HG03139 (cell line): ENCODE measurements around the gene LSM14A.

Source experiments
- ATAC-seq: cut with Tn5 transposase; IDR thresholded peaks from one replicate; pipeline ENCODE4 v1.9.1; 2021; ENCODE audit not compliant: unreplicated experiment

LSM14A gene

DNA sequence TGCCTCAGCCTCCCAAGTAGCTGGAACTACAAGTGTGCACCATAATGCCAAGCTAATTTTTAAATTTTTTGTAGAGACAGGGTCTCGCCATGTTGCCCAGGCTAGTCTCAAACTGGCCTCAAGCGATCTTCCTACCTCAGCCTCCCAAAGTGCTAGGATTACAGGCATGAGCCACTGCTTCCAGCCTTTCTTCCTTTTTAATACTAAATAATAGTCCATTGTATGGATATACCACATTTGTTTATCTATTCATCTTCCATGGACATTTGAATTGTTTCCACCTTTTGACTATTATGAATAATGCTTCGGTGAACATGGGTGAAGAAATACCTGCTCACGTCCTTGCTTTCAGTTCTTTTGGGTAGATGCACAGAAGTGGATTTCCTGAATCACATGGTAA, 106.5 kb downstream of the LSM14A start:
- no peak for ATAC-seq
